ENCODE results near the gene KCNE4. TPM values are rescaled to one million over a fixed set of nuclear protein-coding genes. Genes with fewer than 3 reads are reported as not detected.

Gene KCNE4
- total and polyA plus RNA-seq, 12 donors, result 0.97 to 5.7 (median 2.6) TPM

GRCh38 chr2:223060201-223060825 is 8.3 kb downstream of the KCNE4 start:
- H3K36me3 ChIP-seq (replicated peaks in 1 of 2), result no peaks in the 10 kb centered on the region
- DNase-seq, result no peak
- no peak for TF ChIP-seq POLR2A (IDR thresholded peaks at IDR 0.05)
- TF ChIP-seq CTCF (IDR thresholded peaks at IDR 0.05), result no peak
- no peaks in the 10 kb centered on the region for H3K9me3 ChIP-seq (replicated peaks in 1 of 3)
- no peak overlapping the region for H3K4me3 ChIP-seq
- WGBS, 4 donors, result 76 to 91% (median 87%) methylated on average over 4 of the region's 4 CpGs
- no peak overlapping the region for H3K27ac ChIP-seq
- intact Hi-C loops (cut with DNase I), result no loop called here
- H3K27me3 ChIP-seq, result no peaks in the 10 kb centered on the region
- H3K4me1 ChIP-seq (replicated peaks in 1 of 2), result peaks cover 0 to 4% of the 10 kb centered on the region in 2 donors

DNA sequence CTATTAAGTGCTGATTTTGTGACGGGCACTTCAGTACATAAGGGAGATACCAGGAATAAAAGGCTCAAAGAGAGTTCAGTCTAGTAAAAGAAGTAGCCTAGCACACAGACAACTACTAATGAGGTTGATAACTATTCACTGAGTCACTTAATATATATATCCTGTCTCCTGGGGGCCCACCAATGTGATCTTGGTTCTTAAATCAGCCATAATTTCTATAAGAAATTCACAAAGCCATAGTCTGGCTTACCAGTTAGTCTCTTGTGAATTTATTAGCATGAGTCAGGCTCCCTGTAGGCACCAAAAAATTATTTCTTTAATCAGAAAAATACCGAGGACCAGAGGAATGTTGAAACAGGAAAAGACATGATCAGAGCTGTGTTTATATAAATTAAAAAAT is 10.4 kb downstream of the KCNE4 start:
- no peak for DNase-seq
- Histone ChIP-seq H3K4me1 (replicated peaks in 1 of 2) (peaks cover 0 to under 1% of the 10 kb centered on the region in 2 donors), H3K9me3 (replicated peaks in 1 of 3) (no peaks in the 10 kb centered on the region), H3K36me3 (replicated peaks in 1 of 2) (no peaks in the 10 kb centered on the region), H3K27me3 (no peaks in the 10 kb centered on the region), H3K27ac (no peak overlapping the region), H3K4me3 (no peak overlapping the region)
- intact Hi-C loops (cut with DNase I), result no loop called here
- WGBS, 4 donors, result 62 to 74% (median 68%) methylated on average over 2 of the region's 2 CpGs
- TF ChIP-seq POLR2A (IDR thresholded peaks at IDR 0.05) (no peak), CTCF (IDR thresholded peaks at IDR 0.05) (no peak)

- WGBS, 4 donors, result 68 to 80% (median 74%) methylated on average over 5 of the region's 5 CpGs
- DNase-seq, result no peak
- Histone ChIP-seq H3K4me3 (no peak overlapping the region), H3K4me1 (replicated peaks in 1 of 2) (no peaks in the 10 kb centered on the region), H3K9me3 (replicated peaks in 1 of 3) (no peaks in the 10 kb centered on the region), H3K36me3 (replicated peaks in 1 of 2) (no peaks in the 10 kb centered on the region), H3K27me3 (no peaks in the 10 kb centered on the region), H3K27ac (no peak overlapping the region)
- no peak for TF ChIP-seq POLR2A (IDR thresholded peaks at IDR 0.05)
- TF ChIP-seq CTCF (IDR thresholded peaks at IDR 0.05), result no peak
- intact Hi-C loops (cut with DNase I), result no loop called here
These were observed 13.1 kb downstream of the KCNE4 start for GRCh38 chr2:223065107-223065506.

- Histone ChIP-seq H3K27ac (no peak overlapping the region), H3K36me3 (replicated peaks in 1 of 2) (no peaks in the 10 kb centered on the region), H3K27me3 (no peaks in the 10 kb centered on the region), H3K4me1 (replicated peaks in 1 of 2) (no peaks in the 10 kb centered on the region), H3K9me3 (replicated peaks in 1 of 3) (no peaks in the 10 kb centered on the region), H3K4me3 (no peak overlapping the region)
- intact Hi-C loops (cut with DNase I), result no loop called here
- DNase-seq, result no peak
- TF ChIP-seq POLR2A (IDR thresholded peaks at IDR 0.05) (no peak), CTCF (IDR thresholded peaks at IDR 0.05) (no peak)
- 83 to 88% (median 86%) methylated on average over 5 of the region's 5 CpGs for WGBS, 4 donors
These were observed 14.7 kb downstream of the KCNE4 start for GRCh38 chr2:223066721-223067120.
